ENCODE results near the gene RFC5. TPM values are rescaled to one million over a fixed set of nuclear protein-coding genes. Genes with fewer than 3 reads are reported as not detected.
"Not testable (repeated sequence)": the region's sequence is repeated elsewhere in the genome, so short reads cannot be mapped to it uniquely, and the experiment has no call there.

Gene RFC5
- total and polyA plus RNA-seq, 2 of the 8 experiments (the other 6 are each of a cell fraction or from before 2014, with no cell fraction given) = 34.4 to 40.6 TPM

DNA sequence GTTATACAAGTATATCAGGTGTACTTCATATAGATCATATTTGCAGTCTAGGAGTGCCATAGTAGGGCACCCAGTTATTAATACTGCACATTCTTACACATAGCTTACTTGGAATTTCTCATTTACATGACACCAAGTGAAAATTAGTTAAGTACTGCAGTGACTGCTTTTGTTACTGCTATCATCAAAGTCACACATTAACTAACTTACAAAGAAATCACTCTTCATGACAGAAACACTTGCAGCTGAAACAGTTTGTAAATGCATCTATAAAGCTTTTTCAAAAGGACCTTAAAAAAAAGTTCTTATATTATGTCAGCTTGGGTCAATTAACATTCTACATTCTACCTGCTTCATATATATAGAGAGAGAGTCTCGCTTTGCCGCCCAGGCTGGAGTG lies 17.8 kb upstream of the RFC5 start:
- H3K4me2 ChIP-seq (ENCODE audit: insufficient read depth in 1 of 2, low read depth in 2 of 2, low read length in 2 of 2) = no peak overlapping the region
- POLR2A ChIA-PET (ENCODE audit: partially characterized antibody) = interaction anchor here (1.0 kb wide), 1 partner anchor 30 kb away, joined by 3 read pairs; no protein-coding TSS in a partner anchor
- DNase-seq (ENCODE audit: low read depth in 1 of 2, low spot score in 2 of 2) = no peak

DNA sequence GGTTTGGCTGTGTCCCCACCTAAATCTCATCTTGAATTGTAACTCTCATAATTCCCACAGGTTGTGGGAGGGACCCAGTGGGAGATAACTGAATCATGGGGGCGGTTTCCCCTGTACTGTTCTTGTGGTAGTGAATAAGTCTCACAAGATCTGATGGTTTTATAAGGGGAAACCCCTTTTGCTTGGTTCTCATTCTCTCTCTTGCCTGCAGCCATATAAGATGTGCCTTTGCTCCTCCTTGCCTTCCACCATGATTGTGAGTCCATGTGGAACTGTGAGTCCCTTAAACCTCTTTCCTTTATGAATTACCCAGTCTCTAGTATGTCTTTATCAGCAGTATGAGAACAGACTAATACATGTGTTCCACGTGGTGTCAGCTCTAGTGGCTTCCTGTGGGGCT lies 16.7 kb upstream of the RFC5 start:
- H4K8ac ChIP-seq (ENCODE audit: extremely low read depth, insufficient read depth, low read length); H2BK15ac ChIP-seq (ENCODE audit: low read length); POLR2A ChIA-PET (ENCODE audit: partially characterized antibody); H4K20me1 ChIP-seq (replicated peaks in 1 of 2; ENCODE audit: control insufficient read depth in 1 of 2, insufficient read depth in 2 of 2, low read length in 2 of 2); FAIRE-seq; H3K9ac ChIP-seq (replicated peaks in 1 of 4; ENCODE audit: extremely low read depth in 1 of 4, low read depth in 3 of 4, low read length in 3 of 4); H3K4me2 ChIP-seq (ENCODE audit: insufficient read depth in 1 of 2, low read depth in 2 of 2, low read length in 2 of 2); H3K23ac ChIP-seq (ENCODE audit: insufficient read length); H3K27ac ChIP-seq (ENCODE audit: low read depth, low read length); H3K23me2 ChIP-seq (ENCODE audit: low read depth, low read length); H3K56ac ChIP-seq (replicated peaks; ENCODE audit: insufficient read length, low read depth, low read length); H2AK5ac ChIP-seq (ENCODE audit: low read depth, low read length); H3K18ac ChIP-seq (ENCODE audit: extremely low read depth, low read length); H3K79me1 ChIP-seq (ENCODE audit: low read depth, low read length); H4K5ac ChIP-seq (ENCODE audit: insufficient read length, low read depth, low read length); H3K4me3 ChIP-seq (ENCODE audit: extremely low read depth in 1 of 4, insufficient read depth in 2 of 4, low read depth in 3 of 4, low read length in 4 of 4); H3K36me3 ChIP-seq (ENCODE audit: control insufficient read depth in 2 of 4, insufficient read depth in 4 of 4, low read length in 3 of 4); H2BK20ac ChIP-seq (ENCODE audit: low read length); H4K91ac ChIP-seq (replicated peaks; ENCODE audit: insufficient read length, low read length); H3K4ac ChIP-seq (replicated peaks; ENCODE audit: insufficient read length, low read depth, low read length); H3K14ac ChIP-seq (ENCODE audit: insufficient read length); H2BK12ac ChIP-seq (ENCODE audit: low read depth, low read length); H2BK120ac ChIP-seq (replicated peaks; ENCODE audit: low read depth, low read length); DNase-seq (ENCODE audit: low read depth in 1 of 2, low spot score in 2 of 2); H3K9me3 ChIP-seq (ENCODE audit: insufficient read depth in 2 of 2, low read depth in 1 of 2, low read length in 1 of 2); H2BK5ac ChIP-seq (ENCODE audit: low read depth, low read length); H3K27me3 ChIP-seq (replicated peaks in 1 of 4; ENCODE audit: control insufficient read depth in 3 of 4, extremely low read depth in 1 of 4, insufficient read depth in 3 of 4, low read length in 3 of 4); H3K4me1 ChIP-seq (replicated peaks in 1 of 4; ENCODE audit: control insufficient read depth in 3 of 4, insufficient read depth in 4 of 4, low read length in 3 of 4); H3K79me2 ChIP-seq (ENCODE audit: control insufficient read depth in 1 of 2, insufficient read depth in 2 of 2, low read length in 2 of 2): not testable (repeated sequence)
- 77% methylated on average over 2 of the region's 2 CpGs; no CpG with 5 or more reads in 1 of the 2 experiments for WGBS, 2 experiments (ENCODE audit: extremely low coverage in 1 of 2, insufficient coverage in 1 of 2, insufficient read length in 1 of 2, insufficient replicate concordance in 2 of 2, low coverage in 1 of 2, low lambda C conversion rate in 2 of 2, missing lambda C conversion rate in 1 of 2)
- H2AFZ ChIP-seq (ENCODE audit: low read length) = 0 out of 2 replicates have a peak overlapping the region, but pooled peaks have one; percentile 10
- CTCF ChIA-PET (ENCODE audit: partially characterized antibody) = interaction anchor here (1.2 kb wide), 1 partner anchor 142 kb away, joined by 3 read pairs; no protein-coding TSS in a partner anchor

More for the DNA sequence above, 17.8 kb upstream of the RFC5 start:
- Histone ChIP-seq H2BK15ac (ENCODE audit: low read length) (no peak overlapping the region), H2BK5ac (ENCODE audit: low read depth, low read length) (no peak overlapping the region), H4K91ac (replicated peaks; ENCODE audit: insufficient read length, low read length) (no peak overlapping the region), H3K18ac (ENCODE audit: extremely low read depth, low read length) (no peak overlapping the region), H4K20me1 (replicated peaks in 1 of 2; ENCODE audit: control insufficient read depth in 1 of 2, insufficient read depth in 2 of 2, low read length in 2 of 2) (no peaks in the 10 kb centered on the region), H2BK12ac (ENCODE audit: low read depth, low read length) (no peak overlapping the region), H2AK5ac (ENCODE audit: low read depth, low read length) (no peak overlapping the region), H3K79me1 (ENCODE audit: low read depth, low read length) (no peaks in the 10 kb centered on the region), H3K4me3 (ENCODE audit: extremely low read depth in 1 of 4, insufficient read depth in 2 of 4, low read depth in 3 of 4, low read length in 4 of 4) (no peak overlapping the region), H4K8ac (ENCODE audit: extremely low read depth, insufficient read depth, low read length) (no peak overlapping the region), H3K56ac (replicated peaks; ENCODE audit: insufficient read length, low read depth, low read length) (no peak overlapping the region), H3K23ac (ENCODE audit: insufficient read length) (no peak overlapping the region), H3K9me3 (ENCODE audit: insufficient read depth in 2 of 2, low read depth in 1 of 2, low read length in 1 of 2) (no peaks in the 10 kb centered on the region), H3K36me3 (ENCODE audit: control insufficient read depth in 2 of 4, insufficient read depth in 4 of 4, low read length in 3 of 4) (no peaks in the 10 kb centered on the region), H3K27me3 (replicated peaks in 1 of 4; ENCODE audit: control insufficient read depth in 3 of 4, extremely low read depth in 1 of 4, insufficient read depth in 3 of 4, low read length in 3 of 4) (no peaks in the 10 kb centered on the region), H3K14ac (ENCODE audit: insufficient read length) (no peak overlapping the region), H3K4ac (replicated peaks; ENCODE audit: insufficient read length, low read depth, low read length) (no peak overlapping the region), H2AFZ (ENCODE audit: low read length) (no peak overlapping the region), H2BK20ac (ENCODE audit: low read length) (no peak overlapping the region), H3K9ac (replicated peaks in 1 of 4; ENCODE audit: extremely low read depth in 1 of 4, low read depth in 3 of 4, low read length in 3 of 4) (no peak overlapping the region), H3K23me2 (ENCODE audit: low read depth, low read length) (no peaks in the 10 kb centered on the region), H4K5ac (ENCODE audit: insufficient read length, low read depth, low read length) (no peak overlapping the region), H3K4me1 (replicated peaks in 1 of 4; ENCODE audit: control insufficient read depth in 3 of 4, insufficient read depth in 4 of 4, low read length in 3 of 4) (no peaks in the 10 kb centered on the region), H2BK120ac (replicated peaks; ENCODE audit: low read depth, low read length) (no peak overlapping the region), H3K79me2 (ENCODE audit: control insufficient read depth in 1 of 2, insufficient read depth in 2 of 2, low read length in 2 of 2) (no peaks in the 10 kb centered on the region), H3K27ac (ENCODE audit: low read depth, low read length) (no peak overlapping the region)
- CTCF ChIA-PET (ENCODE audit: partially characterized antibody) = interaction anchor here (0.8 to 1.2 kb wide), 2 partner anchors 49 to 141 kb away, joined by 3 read pairs; no protein-coding TSS in a partner anchor
- 95% methylated on average over 2 of the region's 2 CpGs; no CpG with 5 or more reads in 1 of the 2 experiments for WGBS, 2 experiments (ENCODE audit: extremely low coverage in 1 of 2, insufficient coverage in 1 of 2, insufficient read length in 1 of 2, insufficient replicate concordance in 2 of 2, low coverage in 1 of 2, low lambda C conversion rate in 2 of 2, missing lambda C conversion rate in 1 of 2)
- TF ChIP-seq CBX8 (IDR thresholded peaks at IDR 0.05; ENCODE audit: borderline replicate concordance, low read depth, low read length) = no peak
- no peak for FAIRE-seq
